Small intestine (tissue), 16 donors: ENCODE results near the gene ASB14. TPM values are rescaled to one million over a fixed set of nuclear protein-coding genes. Genes with fewer than 3 reads are reported as not detected.
"Not testable (repeated sequence)": the region's sequence is repeated elsewhere in the genome, so short reads cannot be mapped to it uniquely, and the experiment has no call there.

Experiments
- DNase-seq, 2 donors: peaks; one replicate each; pipeline versions ENCODE4 v3.0.0 to v3.0.0-alpha.2; 2013
- FAIRE-seq: peaks from 2 replicates; lab custom pipeline; 2012; peaks lifted over from hg19 to GRCh38; lab: Jason Lieb, UNC
- H3K27ac ChIP-seq, 3 donors: one replicate each; pipeline ENCODE4 v1.5.1; 2013; ENCODE audit warnings: low read length in 2 of 3, mild to moderate bottlenecking in 2 of 3, control low read depth in 1 of 3, inconsistent platforms in 1 of 3, low read depth in 1 of 3, moderate library complexity in 1 of 3
- H3K27me3 ChIP-seq, 3 donors: one replicate each; pipeline ENCODE4 v1.6.1; 2013; ENCODE audit warnings: low read length in 3 of 3, inconsistent platforms in 1 of 3; ENCODE audit not compliant: control insufficient read depth in 3 of 3, insufficient read depth in 3 of 3
- H3K36me3 ChIP-seq, 3 donors: one replicate each; pipeline ENCODE4 v1.6.1; 2013; ENCODE audit warnings: low read length in 3 of 3, inconsistent platforms in 1 of 3, low read depth in 1 of 3, mild to moderate bottlenecking in 1 of 3, moderate library complexity in 1 of 3; ENCODE audit not compliant: control insufficient read depth in 3 of 3, insufficient read depth in 2 of 3
- H3K4me1 ChIP-seq, 3 donors: one replicate each; pipeline ENCODE4 v1.6.1; 2013; ENCODE audit warnings: low read length in 2 of 3, inconsistent platforms in 1 of 3, low read depth in 1 of 3, mild to moderate bottlenecking in 1 of 3, moderate library complexity in 1 of 3; ENCODE audit not compliant: control insufficient read depth in 3 of 3, insufficient read depth in 2 of 3
- H3K4me3 ChIP-seq, 3 donors: one replicate each; pipeline ENCODE4 v1.5.1; 2013; ENCODE audit warnings: low read length in 3 of 3, control low read depth in 1 of 3, inconsistent platforms in 1 of 3, low read depth in 1 of 3, mild to moderate bottlenecking in 1 of 3, moderate library complexity in 1 of 3
- H3K9me3 ChIP-seq, 2 donors: one replicate each; pipeline ENCODE4 v1.6.1; 2013; ENCODE audit warnings: low read depth in 1 of 2, low read length in 1 of 2; ENCODE audit not compliant: control insufficient read depth in 2 of 2, insufficient read depth in 1 of 2
- WGBS, 3 donors: extraction: QIAGEN DNeasy Blood & Tissue Kit; methylation state at CpG; one replicate each; pipeline ENCODE4 v1.1.7; 2013; 5-methylcytosine and 5-hydroxymethylcytosine counted together
- long read RNA-seq, 10 donors: transcript quantifications; one replicate each; lab custom pipeline, GENCODE V29; 2026
- polyA plus RNA-seq, 4 donors: library from polyadenylated mRNA; stranded (reverse) in 3 of 4; unstranded in 1 of 4; fragments of 200-250 nt in 3 of 4; fragments of 120-200 nt in 1 of 4; gene quantifications; one replicate each; pipeline versions ENCODE4 v1.2.1 to v1.2.3, GENCODE V29; 2013
- donor health status: healthy with polysubstance abuse.
- donor health status: control.
- donor health status: control.
- donor health status: Bipolar disorder and iron deficiency.
- donor health status: healthy.

Gene ASB14
- polyA plus RNA-seq: under 1 TPM in 1 of 4 donors, not detected in 3; 0.74 TPM
- long read RNA-seq, donor 1: 0 reads
- long read RNA-seq, donor 2: 0 reads
- long read RNA-seq, donor 3: 0 reads
- long read RNA-seq, donor 4: 0 reads
- long read RNA-seq, donor 5: 0 reads
- long read RNA-seq, donor 6: 0 reads
- long read RNA-seq, donor 7: 0 reads
- long read RNA-seq, donor 8: 0 reads
- long read RNA-seq, donor 9: 0 reads
- long read RNA-seq, donor 10: 0 reads

DNA sequence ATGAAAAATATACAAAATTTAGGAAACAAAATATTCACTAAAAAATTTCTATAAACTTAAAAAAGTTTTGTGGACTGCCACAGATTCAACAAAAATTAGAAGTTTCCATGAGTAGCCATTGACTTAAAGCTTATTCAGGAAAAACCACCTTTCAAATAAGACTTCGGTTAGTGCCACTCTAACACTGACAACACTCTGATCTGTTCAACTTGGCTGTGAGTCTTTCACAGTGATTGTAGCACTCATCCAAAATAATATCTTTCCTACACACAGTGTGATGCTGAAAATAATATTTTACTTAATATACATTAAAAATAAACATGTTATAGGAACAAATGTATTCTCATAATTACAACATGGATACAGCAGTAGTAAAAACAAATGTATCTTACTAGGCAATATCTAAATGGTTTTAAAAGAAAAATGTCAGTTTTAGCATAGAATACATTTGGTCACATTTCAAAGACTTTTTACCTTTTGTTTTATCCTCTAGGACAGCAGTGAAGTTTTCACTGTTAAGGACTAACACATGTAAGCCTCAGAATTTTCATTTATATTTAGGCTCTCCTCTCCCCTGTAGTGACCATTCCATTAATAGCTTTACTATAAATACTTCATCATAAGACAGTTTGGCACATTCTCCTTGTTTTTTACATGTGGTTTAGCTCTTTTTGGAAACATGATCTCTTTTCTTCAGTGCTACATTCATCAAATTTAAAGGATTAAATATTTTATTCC is at the start of gene ASB14:
TSS of gene ASB14 (minus strand) at position 527 of the 738 bp plus-strand sequence. CDS start 652 bp downstream, outside the sequence.
- 84 to 92% (median 91%) methylated on average over 1 of the region's 1 CpG for WGBS, 3 donors
- DNase-seq: no peak
- no peaks in the 10 kb centered on the region for H3K9me3 ChIP-seq
- no peak for FAIRE-seq
- H3K4me1 ChIP-seq: no peaks in the 10 kb centered on the region
- no peak within 1 kb of the TSS for H3K27ac ChIP-seq
- H3K36me3 ChIP-seq: no peaks in the 10 kb centered on the region
- no peaks in the 10 kb centered on the region for H3K27me3 ChIP-seq
- no peak within 1 kb of the TSS for H3K4me3 ChIP-seq

- not testable (repeated sequence) for H3K27ac ChIP-seq, H3K9me3 ChIP-seq, H3K27me3 ChIP-seq, FAIRE-seq, H3K4me3 ChIP-seq, H3K4me1 ChIP-seq, H3K36me3 ChIP-seq
- WGBS, 3 donors: 43 to 52% methylated on average over 4 to 5 of the region's 7 CpGs; no CpG with 5 or more reads in 1 of the 3 donors
- DNase-seq: peak in 1 of 2 donors; percentile 2
These were observed 46.7 kb upstream of the ASB14 start for GRCh38 chr3:57339071-57339642.

- not testable (repeated sequence) for H3K4me1 ChIP-seq, DNase-seq, H3K9me3 ChIP-seq, H3K36me3 ChIP-seq, H3K27ac ChIP-seq, H3K27me3 ChIP-seq, H3K4me3 ChIP-seq, FAIRE-seq
- 94 to 97% (median 96%) methylated on average over 36 to 40 of the region's 40 CpGs for WGBS, 3 donors
These were observed 46.0 kb upstream of the ASB14 start for GRCh38 chr3:57338272-57339070.

DNA sequence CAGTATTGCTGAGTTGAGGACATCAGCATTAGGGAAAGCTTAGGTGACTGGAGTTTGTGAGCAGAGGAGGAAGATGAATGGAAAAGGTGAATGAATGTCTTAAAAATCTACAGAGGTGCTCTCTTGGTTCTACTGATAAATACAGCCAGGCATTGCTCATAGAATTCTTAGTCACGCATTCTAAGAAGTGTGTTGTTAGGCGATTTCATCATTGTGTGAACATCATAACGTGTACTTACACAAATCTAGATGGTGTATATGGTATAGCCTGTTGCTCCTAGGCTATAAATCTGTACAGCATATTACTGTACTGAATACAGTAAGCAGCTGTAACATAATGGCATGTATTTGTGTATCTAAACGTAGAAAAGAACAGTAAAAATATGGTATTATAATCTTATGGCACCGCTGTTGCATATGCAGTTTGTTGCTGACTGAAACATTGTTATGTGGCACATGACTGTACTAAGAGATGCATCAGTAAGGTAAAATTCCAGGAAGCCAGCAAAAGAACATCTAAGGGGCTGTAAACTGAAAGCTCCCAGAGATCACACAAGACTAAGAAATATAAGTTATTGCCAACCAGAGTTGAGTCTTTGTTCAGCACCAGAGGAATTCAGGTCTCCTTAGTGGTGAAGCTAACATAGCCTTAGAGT is 42.9 kb upstream of the ASB14 start:
- H3K27me3 ChIP-seq: no peaks in the 10 kb centered on the region
- FAIRE-seq (no peak), DNase-seq (peak in 1 of 2 donors; percentile 2)
- no peaks in the 10 kb centered on the region for H3K36me3 ChIP-seq
- peaks cover 0 to 14% (median 3%) of the 10 kb centered on the region in 3 donors for H3K4me1 ChIP-seq
- peaks cover 0 to 8% of the 10 kb centered on the region in 2 donors for H3K9me3 ChIP-seq
- WGBS, 3 donors: 81 to 88% (median 82%) methylated on average over 5 of the region's 5 CpGs
- H3K4me3 ChIP-seq: no peak overlapping the region
- no peak overlapping the region for H3K27ac ChIP-seq

DNA sequence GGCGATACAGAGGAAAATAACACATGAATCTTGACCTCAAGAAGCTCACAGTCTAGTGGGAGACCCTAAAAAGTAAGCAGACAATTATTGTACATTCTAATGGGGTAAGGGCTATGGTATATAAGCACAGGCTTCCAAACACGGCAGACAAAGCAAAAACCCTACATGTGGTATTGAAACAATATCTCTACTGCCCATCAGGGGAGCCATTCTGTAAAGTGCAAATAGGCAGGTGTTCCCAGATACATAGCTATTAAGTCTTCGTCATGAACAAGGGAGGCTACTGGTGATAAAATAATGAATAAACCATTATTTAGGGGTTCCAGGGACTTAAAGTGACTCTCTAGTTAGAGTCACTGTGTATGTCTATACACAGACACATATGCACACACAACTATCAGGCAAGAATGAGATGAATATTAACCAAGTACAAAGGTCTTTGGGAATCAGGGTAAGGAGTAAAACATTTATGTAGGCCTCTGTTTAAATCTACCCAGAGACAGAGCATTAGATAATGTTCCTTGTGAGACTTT is 38.7 kb upstream of the ASB14 start:
- no peak for FAIRE-seq
- peak; percentile 18 to 65 for DNase-seq
- no peaks in the 10 kb centered on the region for H3K9me3 ChIP-seq
- H3K27me3 ChIP-seq: no peaks in the 10 kb centered on the region
- H3K4me3 ChIP-seq: no peak overlapping the region
- H3K36me3 ChIP-seq: no peaks in the 10 kb centered on the region
- 43 to 74% (median 57%) methylated on average over 3 of the region's 3 CpGs for WGBS, 3 donors
- H3K27ac ChIP-seq: peak overlapping the region in 1 of 3 donors; percentile 70
- H3K4me1 ChIP-seq: peaks cover 0 to 14% (median 3%) of the 10 kb centered on the region in 3 donors

GRCh38 chr3:57326498-57326897 is 34.0 kb upstream of the ASB14 start:
- not testable (repeated sequence) for H3K9me3 ChIP-seq, H3K4me3 ChIP-seq, H3K27me3 ChIP-seq, FAIRE-seq, H3K36me3 ChIP-seq, H3K27ac ChIP-seq, DNase-seq, H3K4me1 ChIP-seq
- 78 to 94% (median 89%) methylated on average over 1 of the region's 1 CpG for WGBS, 3 donors

- Histone ChIP-seq H3K27ac (no peak overlapping the region), H3K4me3 (no peak overlapping the region), H3K27me3 (no peaks in the 10 kb centered on the region), H3K9me3 (no peaks in the 10 kb centered on the region), H3K36me3 (no peaks in the 10 kb centered on the region), H3K4me1 (no peaks in the 10 kb centered on the region)
- WGBS, 3 donors: 80 to 95% (median 90%) methylated on average over 3 of the region's 3 CpGs
- FAIRE-seq: no peak
- no peak for DNase-seq
These were observed 21.7 kb upstream of the ASB14 start for GRCh38 chr3:57314204-57314603.
